Measurements from ENCODE around the gene TUBA1B. TPM values are rescaled to one million over a fixed set of nuclear protein-coding genes. Genes with fewer than 3 reads are reported as not detected.

TUBA1B gene
- total RNA-seq, 4 donors from 2014 or later = 240 to 523 (median 441) TPM

DNA sequence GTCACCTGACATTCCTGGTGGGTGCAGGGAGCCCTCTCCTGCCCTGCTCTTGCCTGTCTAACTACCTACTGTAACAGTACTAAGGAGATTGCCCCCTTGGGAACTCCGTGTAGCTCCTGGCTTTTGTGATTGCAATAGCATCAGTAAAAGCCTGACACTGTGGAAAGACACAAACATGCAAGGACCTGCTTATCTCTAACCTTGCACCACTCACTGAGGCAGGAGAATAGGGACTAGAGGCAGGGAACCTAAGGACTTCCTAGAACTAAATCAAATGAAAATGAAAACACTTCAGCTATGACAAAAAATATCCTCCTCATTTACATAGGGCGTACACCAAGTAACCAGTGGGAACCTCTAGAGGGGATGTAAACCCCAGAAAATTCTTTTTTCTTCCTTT is 29.2 kb upstream of the TUBA1B start:
- Histone ChIP-seq H3K4me3 (no peak overlapping the region), H3K4me1 (no peaks in the 10 kb centered on the region), H3K27ac (no peak overlapping the region), H3K36me3 (no peaks in the 10 kb centered on the region), H3K9me3 (no peaks in the 10 kb centered on the region), H3K27me3 (no peaks in the 10 kb centered on the region)
- WGBS = 72% methylated on average over 2 of the region's 2 CpGs
- no peak for TF ChIP-seq CTCF (IDR thresholded peaks at IDR 0.05)
- no peak for TF ChIP-seq POLR2A (IDR thresholded peaks at IDR 0.05)
- no peak for TF ChIP-seq EP300 (IDR thresholded peaks at IDR 0.05)
- TF ChIP-seq POLR2AphosphoS5 (IDR thresholded peaks at IDR 0.05) = no peak
- DNase-seq (ENCODE audit: low spot score in 2 of 2) = no peak

DNA sequence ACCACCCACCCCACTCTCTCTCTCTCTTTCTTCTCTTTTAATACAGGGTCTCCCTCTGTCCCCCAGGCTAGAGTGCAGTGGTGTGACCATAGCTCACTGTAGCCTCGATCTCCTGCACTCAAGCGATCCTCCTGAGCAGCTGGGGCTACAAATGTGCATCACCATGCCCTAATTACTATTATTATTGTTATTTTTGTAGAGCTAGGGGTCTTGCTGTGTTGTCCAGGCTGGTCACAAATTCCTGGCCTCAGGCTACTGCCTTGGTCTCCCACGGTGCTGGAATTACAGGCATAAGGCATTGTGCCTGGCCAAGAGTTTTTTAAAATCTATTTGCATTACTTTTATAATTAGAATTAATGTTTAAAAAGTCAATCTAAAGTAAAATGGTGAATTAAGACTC is 23.0 kb upstream of the TUBA1B start:
- TF ChIP-seq EP300 (IDR thresholded peaks at IDR 0.05) (no peak), CTCF (IDR thresholded peaks at IDR 0.05) (no peak), POLR2A (IDR thresholded peaks at IDR 0.05) (no peak), POLR2AphosphoS5 (IDR thresholded peaks at IDR 0.05) (no peak)
- H3K4me1 ChIP-seq = no peaks in the 10 kb centered on the region
- H3K27me3 ChIP-seq = no peaks in the 10 kb centered on the region
- H3K9me3 ChIP-seq = no peaks in the 10 kb centered on the region
- H3K27ac ChIP-seq = no peak overlapping the region
- H3K4me3 ChIP-seq = no peak overlapping the region
- H3K36me3 ChIP-seq = no peaks in the 10 kb centered on the region
- WGBS = 61% methylated on average over 3 of the region's 3 CpGs
- no peak for DNase-seq (ENCODE audit: low spot score in 2 of 2)

- no peaks in the 10 kb centered on the region for H3K9me3 ChIP-seq
- 100% methylated on average over 2 of the region's 2 CpGs for WGBS
- no peaks in the 10 kb centered on the region for H3K27me3 ChIP-seq
- no peaks in the 10 kb centered on the region for H3K36me3 ChIP-seq
- H3K4me1 ChIP-seq = no peaks in the 10 kb centered on the region
- TF ChIP-seq POLR2AphosphoS5 (IDR thresholded peaks at IDR 0.05) (no peak), POLR2A (IDR thresholded peaks at IDR 0.05) (no peak), EP300 (IDR thresholded peaks at IDR 0.05) (no peak), CTCF (IDR thresholded peaks at IDR 0.05) (no peak)
- H3K4me3 ChIP-seq = no peak overlapping the region
- no peak for DNase-seq (ENCODE audit: low spot score in 2 of 2)
- H3K27ac ChIP-seq = no peak overlapping the region
Measured at GRCh38 chr12:49147384-49147783, 16.2 kb upstream of the TUBA1B start.

DNA sequence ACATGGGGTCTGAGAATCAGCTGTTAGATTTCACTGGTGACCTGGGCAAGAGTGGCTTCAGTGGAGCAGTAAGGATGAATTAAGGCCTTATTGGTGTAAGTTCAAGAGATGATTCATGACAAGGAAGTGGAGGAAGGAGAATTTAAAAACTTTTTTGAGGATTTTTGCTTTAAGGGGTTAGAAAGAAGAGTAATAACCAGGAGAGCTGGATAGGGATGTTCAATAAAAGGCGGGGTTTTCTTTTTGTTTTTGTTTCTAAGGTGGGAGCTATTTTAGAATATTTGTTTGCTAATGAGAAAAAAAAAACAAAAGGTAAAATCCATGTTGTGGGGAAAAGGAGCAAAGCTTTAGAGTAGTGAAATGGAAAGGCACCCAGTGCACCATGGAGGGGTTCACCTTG is 15.2 kb upstream of the TUBA1B start:
- DNase-seq (ENCODE audit: low spot score in 2 of 2) = no peak
- Histone ChIP-seq H3K36me3 (no peaks in the 10 kb centered on the region), H3K9me3 (no peaks in the 10 kb centered on the region), H3K4me3 (no peak overlapping the region), H3K27me3 (no peaks in the 10 kb centered on the region), H3K27ac (no peak overlapping the region), H3K4me1 (no peaks in the 10 kb centered on the region)
- WGBS = 100% methylated on average over 1 of the region's 1 CpG
- no peak for TF ChIP-seq POLR2A (IDR thresholded peaks at IDR 0.05)

DNA sequence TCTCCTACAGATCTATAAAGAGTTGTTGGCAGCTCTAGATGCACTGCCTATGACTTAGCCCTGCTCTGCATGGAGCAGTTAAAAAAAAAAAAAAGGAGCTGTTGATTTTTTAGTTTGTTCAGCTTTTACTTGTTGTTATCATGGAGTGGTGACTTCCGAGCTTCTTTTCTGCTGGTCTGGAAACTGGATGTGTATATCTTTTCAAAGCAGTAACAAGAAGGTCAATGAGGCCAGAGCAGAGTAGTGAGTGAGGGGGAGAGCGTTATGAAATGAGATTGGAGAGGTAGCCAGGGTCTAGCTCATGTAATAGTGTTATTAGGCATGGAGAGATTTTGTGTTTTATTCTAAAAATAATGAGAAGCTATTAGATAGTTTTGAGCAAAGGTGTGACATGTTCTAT is 13.2 kb upstream of the TUBA1B start:
- WGBS = 83% methylated on average over 2 of the region's 2 CpGs
- Histone ChIP-seq H3K4me3 (no peak overlapping the region), H3K4me1 (no peaks in the 10 kb centered on the region), H3K9me3 (no peaks in the 10 kb centered on the region), H3K27ac (no peak overlapping the region), H3K36me3 (no peaks in the 10 kb centered on the region), H3K27me3 (no peaks in the 10 kb centered on the region)
- no peak for TF ChIP-seq POLR2AphosphoS5 (IDR thresholded peaks at IDR 0.05)
- no peak for TF ChIP-seq EP300 (IDR thresholded peaks at IDR 0.05)
- no peak for TF ChIP-seq POLR2A (IDR thresholded peaks at IDR 0.05)
- no peak for TF ChIP-seq CTCF (IDR thresholded peaks at IDR 0.05)
- DNase-seq (ENCODE audit: low spot score in 2 of 2) = no peak

GRCh38 chr12:49138999-49139398 is 7.8 kb upstream of the TUBA1B start:
- WGBS = 88% methylated on average over 2 of the region's 2 CpGs
- Histone ChIP-seq H3K4me1 (no peaks in the 10 kb centered on the region), H3K36me3 (no peaks in the 10 kb centered on the region), H3K4me3 (no peak overlapping the region), H3K27ac (no peak overlapping the region), H3K27me3 (no peaks in the 10 kb centered on the region), H3K9me3 (no peaks in the 10 kb centered on the region)
- TF ChIP-seq CTCF (IDR thresholded peaks at IDR 0.05) = no peak
- no peak for TF ChIP-seq EP300 (IDR thresholded peaks at IDR 0.05)
- no peak for TF ChIP-seq POLR2A (IDR thresholded peaks at IDR 0.05)
- TF ChIP-seq POLR2AphosphoS5 (IDR thresholded peaks at IDR 0.05) = no peak
- DNase-seq (ENCODE audit: low spot score in 2 of 2) = no peak
